ENCODE data around the gene MDH1B.

DNA sequence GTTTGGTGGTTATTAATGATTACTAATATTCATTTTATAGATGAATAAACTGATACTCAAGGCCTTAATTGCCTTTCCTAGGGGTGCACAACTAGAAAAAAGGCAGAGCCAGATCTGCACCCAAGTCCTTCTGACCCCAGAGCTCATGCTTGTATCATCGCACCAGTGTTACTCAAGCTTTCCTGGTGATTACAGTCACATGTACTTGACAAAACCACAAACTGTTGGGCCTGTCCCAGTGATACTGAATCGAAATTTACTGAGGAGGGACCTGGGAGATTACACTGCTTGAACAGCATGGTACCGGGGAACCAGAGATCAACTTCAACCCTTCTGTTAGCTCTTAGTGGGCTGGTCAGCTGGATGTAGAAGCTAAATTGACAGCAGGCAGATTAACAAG lies 34.0 kb upstream of the MDH1B start:
- TF ChIP-seq, protein P1, sequence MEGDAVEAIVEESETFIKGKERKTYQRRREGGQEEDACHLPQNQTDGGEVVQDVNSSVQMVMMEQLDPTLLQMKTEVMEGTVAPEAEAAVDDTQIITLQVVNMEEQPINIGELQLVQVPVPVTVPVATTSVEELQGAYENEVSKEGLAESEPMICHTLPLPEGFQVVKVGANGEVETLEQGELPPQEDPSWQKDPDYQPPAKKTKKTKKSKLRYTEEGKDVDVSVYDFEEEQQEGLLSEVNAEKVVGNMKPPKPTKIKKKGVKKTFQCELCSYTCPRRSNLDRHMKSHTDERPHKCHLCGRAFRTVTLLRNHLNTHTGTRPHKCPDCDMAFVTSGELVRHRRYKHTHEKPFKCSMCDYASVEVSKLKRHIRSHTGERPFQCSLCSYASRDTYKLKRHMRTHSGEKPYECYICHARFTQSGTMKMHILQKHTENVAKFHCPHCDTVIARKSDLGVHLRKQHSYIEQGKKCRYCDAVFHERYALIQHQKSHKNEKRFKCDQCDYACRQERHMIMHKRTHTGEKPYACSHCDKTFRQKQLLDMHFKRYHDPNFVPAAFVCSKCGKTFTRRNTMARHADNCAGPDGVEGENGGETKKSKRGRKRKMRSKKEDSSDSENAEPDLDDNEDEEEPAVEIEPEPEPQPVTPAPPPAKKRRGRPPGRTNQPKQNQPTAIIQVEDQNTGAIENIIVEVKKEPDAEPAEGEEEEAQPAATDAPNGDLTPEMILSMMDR (IDR thresholded peaks at IDR 0.05) = no peak
- TF ChIP-seq POLR2A (IDR thresholded peaks at IDR 0.05) = no peak
- TF ChIP-seq EP300 (IDR thresholded peaks at IDR 0.05) = no peak

All from suprapubic skin (tissue), 3 donors.